A673 (cell line): ENCODE measurements around the gene INAVA. TPM values are rescaled to one million over a fixed set of nuclear protein-coding genes. Genes with fewer than 3 reads are reported as not detected.

Experiments
- BruUV-seq: library from RNA; stranded (reverse); fragments of 400-500 nt; replicated peaks from 2 replicates; lab custom pipeline; 2021; lab: Mats Ljungman, UMichigan
- CTCF ChIA-PET: fragments of 300-600 bp; sonication (Branson Sonifier 250); formaldehyde crosslinking; loops from one replicate; lab custom pipeline; 2022; ENCODE audit warnings: antibody characterized with exemption; lab: Charles Lee
- POLR2A ChIA-PET: fragments of 300-600 bp; sonication (Branson Sonifier 250); formaldehyde crosslinking; loops from one replicate; lab custom pipeline; 2022; ENCODE audit warnings: antibody characterized with exemption; ENCODE audit not compliant: low non-redundant PET; lab: Charles Lee
- DNase-seq: peaks from one replicate; pipeline ENCODE4 v3.0.0-alpha.2; 2015; ENCODE audit warnings: low spot score
- H3K27ac ChIP-seq: fragments of 200-600 bp; sonication (generic); 2 replicates; pipeline ENCODE4 v1.5.1; 2016; ENCODE audit warnings: mixed run types, low read depth, mild to moderate bottlenecking, mixed read lengths, antibody characterized with exemption, low read length; ENCODE audit not compliant: poor library complexity, severe bottlenecking
- H3K27me3 ChIP-seq: fragments of 200-600 bp; sonication (generic); replicated peaks from 2 replicates; pipeline ENCODE4 v1.6.1; 2017; ENCODE audit warnings: mixed run types, low read depth, mild to moderate bottlenecking, mixed read lengths, antibody characterized with exemption, low read length; ENCODE audit not compliant: insufficient read depth, poor library complexity
- H3K36me3 ChIP-seq: fragments of 200-600 bp; sonication (generic); 2 replicates; pipeline ENCODE4 v1.6.1; 2016; ENCODE audit warnings: mixed run types, mild to moderate bottlenecking, mixed read lengths, antibody characterized with exemption, low read length; ENCODE audit not compliant: insufficient read depth, poor library complexity, severe bottlenecking
- H3K4me1 ChIP-seq: fragments of 200-600 bp; sonication (generic); 2 replicates; pipeline ENCODE4 v1.6.1; 2017; ENCODE audit warnings: mixed run types, mild to moderate bottlenecking, mixed read lengths, antibody characterized with exemption, low read length; ENCODE audit not compliant: insufficient read depth, poor library complexity, severe bottlenecking
- H3K4me3 ChIP-seq: fragments of 200-600 bp; sonication (generic); 2 replicates; pipeline ENCODE4 v1.5.1; 2016; ENCODE audit warnings: low read depth, mixed run types, mild to moderate bottlenecking, mixed read lengths, low read length; ENCODE audit not compliant: poor library complexity, severe bottlenecking
- H3K9me3 ChIP-seq: fragments of 200-600 bp; sonication (generic); 2 replicates; pipeline ENCODE4 v1.6.1; 2016; ENCODE audit warnings: mixed run types, low read depth, mild to moderate bottlenecking, mixed read lengths, antibody characterized with exemption, low read length; ENCODE audit not compliant: poor library complexity, severe bottlenecking
- EZH2 ChIP-seq: fragments of 200-600 bp; sonication (generic); IDR thresholded peaks from 2 replicates; pipeline ENCODE4 v1.6.1; 2017; ENCODE audit warnings: borderline replicate concordance, low read depth, mild to moderate bottlenecking, mixed read lengths, antibody characterized with exemption, low read length; ENCODE audit not compliant: poor library complexity, severe bottlenecking
- intact Hi-C: fragments of 100-400 bp; cut with micrococcal nuclease; formaldehyde crosslinking; loops from one replicate; pipeline ENCODE4 v1.10.0; 2022; ENCODE audit not compliant: unreplicated experiment
- total RNA-seq: library from RNA; stranded (reverse); gene quantifications from 2 replicates; pipeline ENCODE4 v1.2.3, GENCODE V29; 2021
- TF ChIP-seq, protein P1 (sequence below): fragments of 300-800, 200-600 bp; sonication (generic); conservative IDR thresholded peaks from 2 replicates; pipeline ENCODE4 v1.5.1; 2017; ENCODE audit warnings: low read depth, mild to moderate bottlenecking, antibody characterized with exemption, low read length, moderate library complexity, mixed read lengths

The INAVA gene
- total RNA-seq, 1 experiment from 2014 or later = 0.45 TPM

DNA sequence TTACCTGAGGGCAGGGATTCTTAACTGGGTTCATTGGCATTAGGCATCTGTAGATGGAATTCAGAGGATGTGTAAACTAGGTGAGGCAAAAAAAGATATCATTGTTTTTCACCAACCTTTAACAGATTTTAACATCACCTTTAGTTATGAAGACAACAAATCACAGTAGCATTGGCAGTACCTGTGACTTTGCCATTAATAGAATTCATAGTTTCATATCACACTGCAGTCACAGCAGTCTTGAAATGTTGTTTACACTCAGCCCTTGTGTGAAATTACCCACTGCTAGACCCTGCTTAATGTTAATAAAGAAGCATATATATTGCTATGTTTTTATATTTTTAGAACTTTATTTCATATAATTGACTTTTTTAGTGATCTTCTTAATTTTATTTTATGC is 1.7 kb upstream of the INAVA start:
- BruUV-seq = no TSS peak
- POLR2A ChIA-PET = no interaction called here

DNA sequence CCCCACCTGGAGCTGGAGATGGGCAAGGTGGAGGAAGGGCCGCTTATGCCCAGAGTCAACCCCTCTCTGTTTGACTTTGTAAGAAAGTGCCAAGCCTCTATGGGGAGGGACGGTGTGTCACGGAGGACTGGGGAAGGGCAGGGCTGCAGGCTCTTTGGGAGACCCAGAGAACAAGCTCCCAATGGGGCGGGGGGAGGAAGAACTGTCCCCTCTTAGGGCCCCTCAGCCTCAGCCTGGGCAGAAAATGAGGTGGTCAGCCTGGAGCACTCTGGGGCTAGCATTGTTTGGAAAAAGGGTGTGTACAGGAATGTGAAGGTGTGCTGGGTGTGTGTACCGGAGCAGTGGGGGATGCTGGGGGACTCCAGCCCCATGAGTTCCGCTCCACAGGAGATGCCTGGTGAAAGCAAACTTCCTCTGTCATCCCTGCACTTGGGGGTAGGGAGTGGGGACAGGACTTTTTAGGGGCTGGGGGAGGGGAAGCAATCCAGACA is 1.2 kb upstream of the INAVA start:
- TF ChIP-seq, protein P1, sequence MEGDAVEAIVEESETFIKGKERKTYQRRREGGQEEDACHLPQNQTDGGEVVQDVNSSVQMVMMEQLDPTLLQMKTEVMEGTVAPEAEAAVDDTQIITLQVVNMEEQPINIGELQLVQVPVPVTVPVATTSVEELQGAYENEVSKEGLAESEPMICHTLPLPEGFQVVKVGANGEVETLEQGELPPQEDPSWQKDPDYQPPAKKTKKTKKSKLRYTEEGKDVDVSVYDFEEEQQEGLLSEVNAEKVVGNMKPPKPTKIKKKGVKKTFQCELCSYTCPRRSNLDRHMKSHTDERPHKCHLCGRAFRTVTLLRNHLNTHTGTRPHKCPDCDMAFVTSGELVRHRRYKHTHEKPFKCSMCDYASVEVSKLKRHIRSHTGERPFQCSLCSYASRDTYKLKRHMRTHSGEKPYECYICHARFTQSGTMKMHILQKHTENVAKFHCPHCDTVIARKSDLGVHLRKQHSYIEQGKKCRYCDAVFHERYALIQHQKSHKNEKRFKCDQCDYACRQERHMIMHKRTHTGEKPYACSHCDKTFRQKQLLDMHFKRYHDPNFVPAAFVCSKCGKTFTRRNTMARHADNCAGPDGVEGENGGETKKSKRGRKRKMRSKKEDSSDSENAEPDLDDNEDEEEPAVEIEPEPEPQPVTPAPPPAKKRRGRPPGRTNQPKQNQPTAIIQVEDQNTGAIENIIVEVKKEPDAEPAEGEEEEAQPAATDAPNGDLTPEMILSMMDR = no peak
- TF ChIP-seq EZH2 = no peak
- intact Hi-C loops = no loop called here
- Histone ChIP-seq H3K27ac (no peak overlapping the region), H3K9me3 (no peaks in the 10 kb centered on the region), H3K4me1 (no peaks in the 10 kb centered on the region), H3K4me3 (no peak overlapping the region), H3K27me3 (peaks cover 10% of the 10 kb centered on the region), H3K36me3 (no peaks in the 10 kb centered on the region)
- ChIA-PET POLR2A (no interaction called here), CTCF (no interaction called here)
- no TSS peak for BruUV-seq
- DNase-seq = no peak

More for the DNA sequence above, 1.7 kb upstream of the INAVA start:
- CTCF ChIA-PET = no interaction called here
- Histone ChIP-seq H3K27me3 (peaks cover 10% of the 10 kb centered on the region), H3K27ac (no peak overlapping the region), H3K4me3 (no peak overlapping the region), H3K4me1 (no peaks in the 10 kb centered on the region), H3K9me3 (no peaks in the 10 kb centered on the region), H3K36me3 (no peaks in the 10 kb centered on the region)
- no peak for DNase-seq
- intact Hi-C loops = no loop called here
- TF ChIP-seq, protein P1 = no peak
- no peak for TF ChIP-seq EZH2

DNA sequence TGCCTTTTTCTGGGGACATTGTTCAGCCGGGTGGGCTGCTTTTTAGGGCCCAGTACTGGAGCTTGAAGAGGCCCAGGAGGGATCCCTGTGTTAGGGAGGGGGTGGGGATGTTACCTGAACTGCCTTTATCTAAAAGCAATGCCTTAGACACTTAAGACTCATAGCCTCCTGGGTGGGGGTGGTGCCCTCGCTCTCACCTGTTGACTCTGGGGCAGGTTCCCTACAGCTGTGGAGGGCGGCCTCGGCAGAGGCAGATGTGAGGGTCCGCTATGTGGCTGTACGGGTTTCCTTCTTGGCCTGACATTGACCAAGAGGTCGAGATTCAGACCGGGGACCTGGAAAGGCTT is 716 bp downstream of the INAVA start:
- TF ChIP-seq EZH2 = no peak
- TF ChIP-seq, protein P1 = no peak
- no TSS peak for BruUV-seq
- Histone ChIP-seq H3K4me3 (no peak overlapping the region), H3K9me3 (no peaks in the 10 kb centered on the region), H3K27ac (no peak overlapping the region), H3K4me1 (no peaks in the 10 kb centered on the region), H3K36me3 (no peaks in the 10 kb centered on the region), H3K27me3 (peaks cover 10% of the 10 kb centered on the region)
- ChIA-PET CTCF (interaction anchor here (0.6 kb wide), 1 partner anchor 134 kb away, joined by 6 read pairs; no protein-coding TSS in a partner anchor), POLR2A (no interaction called here)
- DNase-seq = no peak
- intact Hi-C loops = no loop called here
